Measurements from ENCODE around the gene RAD51. TPM values are rescaled to one million over a fixed set of nuclear protein-coding genes. Genes with fewer than 3 reads are reported as not detected.
A peak's percentile ranks its signal among the peaks of the same experiment; 100 is the strongest.

The RAD51 gene
- total and polyA plus RNA-seq, 9 of the 15 experiments (the other 6 are each of a cell fraction or from before 2014, with no cell fraction given): 16.0 to 63.8 (median 34.6) TPM

GRCh38 chr15:40754883-40755811 is 60.2 kb downstream of the RAD51 start, which contains the start of gene RMDN3 (continued):
- TF ChIP-seq ZFX (CRISPR knock-in tag; IDR thresholded peaks at IDR 0.05): peak; percentile 87
- no peak for TF ChIP-seq SNIP1 (IDR thresholded peaks at IDR 0.05; ENCODE audit: low read depth)
- TF ChIP-seq POLR2H (tag; IDR thresholded peaks at IDR 0.05; ENCODE audit: low read depth): peak; percentile 95
- no peak for TF ChIP-seq MCM7 (IDR thresholded peaks at IDR 0.05)
- TF ChIP-seq ZNF146 (CRISPR knock-in tag; IDR thresholded peaks at IDR 0.05; ENCODE audit: unreplicated experiment): no peak
- TF ChIP-seq POLR2A (conservative IDR thresholded peaks at IDR 0.05): peak; percentile 96
- TF ChIP-seq KHSRP (IDR thresholded peaks at IDR 0.05): peak; percentile 93
- peak; percentile 66 for TF ChIP-seq DPF2 (IDR thresholded peaks at IDR 0.05)
- TF ChIP-seq ZNF431 (CRISPR knock-in tag; IDR thresholded peaks at IDR 0.05): no peak
- peak; percentile 79 for TF ChIP-seq PRDM10 (IDR thresholded peaks at IDR 0.05; ENCODE audit: partially characterized antibody)
- peak; percentile 78; the same call in 1 of the 2 replicates for TF ChIP-seq MTA3 (IDR thresholded peaks at IDR 0.05; ENCODE audit: borderline replicate concordance)
- TF ChIP-seq NFXL1 (CRISPR knock-in tag; IDR thresholded peaks at IDR 0.05): no peak
- peak in 1 of 2 experiments; percentile 62; a peak in 2 of 4 replicates for TF ChIP-seq CSDE1 (IDR thresholded peaks at IDR 0.05)
- TF ChIP-seq, protein P1, sequence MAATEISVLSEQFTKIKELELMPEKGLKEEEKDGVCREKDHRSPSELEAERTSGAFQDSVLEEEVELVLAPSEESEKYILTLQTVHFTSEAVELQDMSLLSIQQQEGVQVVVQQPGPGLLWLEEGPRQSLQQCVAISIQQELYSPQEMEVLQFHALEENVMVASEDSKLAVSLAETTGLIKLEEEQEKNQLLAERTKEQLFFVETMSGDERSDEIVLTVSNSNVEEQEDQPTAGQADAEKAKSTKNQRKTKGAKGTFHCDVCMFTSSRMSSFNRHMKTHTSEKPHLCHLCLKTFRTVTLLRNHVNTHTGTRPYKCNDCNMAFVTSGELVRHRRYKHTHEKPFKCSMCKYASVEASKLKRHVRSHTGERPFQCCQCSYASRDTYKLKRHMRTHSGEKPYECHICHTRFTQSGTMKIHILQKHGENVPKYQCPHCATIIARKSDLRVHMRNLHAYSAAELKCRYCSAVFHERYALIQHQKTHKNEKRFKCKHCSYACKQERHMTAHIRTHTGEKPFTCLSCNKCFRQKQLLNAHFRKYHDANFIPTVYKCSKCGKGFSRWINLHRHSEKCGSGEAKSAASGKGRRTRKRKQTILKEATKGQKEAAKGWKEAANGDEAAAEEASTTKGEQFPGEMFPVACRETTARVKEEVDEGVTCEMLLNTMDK (IDR thresholded peaks at IDR 0.05; ENCODE audit: borderline replicate concordance, insufficient read depth, low read depth, low read length, poor library complexity, severe bottlenecking): no peak
- 0 out of 4 replicates have a peak, but pooled peaks of 1 of the 2 experiments have one; percentile 37 for TF ChIP-seq FOXA3 (CRISPR knock-in tag; conservative IDR thresholded peaks at IDR 0.05 in 1 of 2, IDR thresholded peaks at IDR 0.05 in 1 of 2)
- no peak for TF ChIP-seq SREBF1 (IDR thresholded peaks at IDR 0.05; ENCODE audit: borderline replicate concordance, low read depth, low read length)
- TF ChIP-seq SRSF9 (IDR thresholded peaks at IDR 0.05; ENCODE audit: borderline replicate concordance, low read depth, low read length): no peak
- no peak; the same call in 1 of the 2 replicates for TF ChIP-seq ETV1 (tag; conservative IDR thresholded peaks at IDR 0.05; ENCODE audit: low read depth)
- no peak for TF ChIP-seq JUNB (CRISPR knock-in tag; conservative IDR thresholded peaks at IDR 0.05)
